ENCODE results near the gene GDI1. TPM values are rescaled to one million over a fixed set of nuclear protein-coding genes. Genes with fewer than 3 reads are reported as not detected.
A peak's percentile ranks its signal among the peaks of the same experiment; 100 is the strongest.

Gene GDI1
- total RNA-seq, 3 donors from 2014 or later = 94.0 to 105 (median 97.3) TPM

GRCh38 chrX:154437971-154438893 lies 1.3 kb downstream of the GDI1 start:
- intact Hi-C loops (cut with DNase I; ENCODE audit: low total_unique reads) = no loop called here
- DNase-seq (ENCODE audit: low spot score in 2 of 2) = no peak
- H3K27ac ChIP-seq = peak overlapping the region in 1 of 2 donors; percentile 96
- H3K27me3 ChIP-seq = peaks cover 0 to 51% of the 10 kb centered on the region in 2 donors
- peak overlapping the region; percentile 63 to 89 (median 70) for H3K4me3 ChIP-seq
- TF ChIP-seq POLR2A (IDR thresholded peaks at IDR 0.05) (no peak), POLR2AphosphoS5 (IDR thresholded peaks at IDR 0.05) (no peak), CTCF (IDR thresholded peaks at IDR 0.05) (no peak)
- no peaks in the 10 kb centered on the region for H3K9me3 ChIP-seq
- H3K4me1 ChIP-seq = no peaks in the 10 kb centered on the region
- no peaks in the 10 kb centered on the region for H3K36me3 ChIP-seq

GRCh38 chrX:154439841-154440240 lies 2.9 kb downstream of the GDI1 start:
- intact Hi-C loops (cut with DNase I; ENCODE audit: low total_unique reads) = no loop called here
- Histone ChIP-seq H3K4me3 (no peak overlapping the region), H3K27ac (no peak overlapping the region), H3K4me1 (no peaks in the 10 kb centered on the region), H3K27me3 (peaks cover 0 to 40% of the 10 kb centered on the region in 2 donors), H3K36me3 (no peaks in the 10 kb centered on the region), H3K9me3 (no peaks in the 10 kb centered on the region)
- TF ChIP-seq POLR2A (IDR thresholded peaks at IDR 0.05) = no peak
- TF ChIP-seq CTCF (IDR thresholded peaks at IDR 0.05) = no peak
- no peak for TF ChIP-seq POLR2AphosphoS5 (IDR thresholded peaks at IDR 0.05)
- DNase-seq (ENCODE audit: low spot score in 2 of 2) = no peak

- no peak for DNase-seq (ENCODE audit: low spot score in 2 of 2)
- no peaks in the 10 kb centered on the region for H3K36me3 ChIP-seq
- peaks cover 0 to 45% of the 10 kb centered on the region in 2 donors for H3K27me3 ChIP-seq
- no peak overlapping the region for H3K27ac ChIP-seq
- no peak overlapping the region for H3K4me3 ChIP-seq
- intact Hi-C loops (cut with DNase I; ENCODE audit: low total_unique reads) = no loop called here
- no peaks in the 10 kb centered on the region for H3K9me3 ChIP-seq
- H3K4me1 ChIP-seq = no peaks in the 10 kb centered on the region
- TF ChIP-seq POLR2A (IDR thresholded peaks at IDR 0.05) (no peak), CTCF (IDR thresholded peaks at IDR 0.05) (no peak), POLR2AphosphoS5 (IDR thresholded peaks at IDR 0.05) (no peak)
Measured at GRCh38 chrX:154440623-154441357, 3.8 kb downstream of the GDI1 start.

- Histone ChIP-seq H3K4me1 (no peaks in the 10 kb centered on the region), H3K4me3 (no peak overlapping the region), H3K27ac (peak overlapping the region in 1 of 2 donors; percentile 33), H3K9me3 (no peaks in the 10 kb centered on the region), H3K36me3 (no peaks in the 10 kb centered on the region), H3K27me3 (peaks cover 0 to 51% of the 10 kb centered on the region in 2 donors)
- TF ChIP-seq POLR2AphosphoS5 (IDR thresholded peaks at IDR 0.05) = no peak
- no peak for TF ChIP-seq CTCF (IDR thresholded peaks at IDR 0.05)
- no peak for TF ChIP-seq POLR2A (IDR thresholded peaks at IDR 0.05)
- DNase-seq (ENCODE audit: low spot score in 2 of 2) = no peak
- intact Hi-C loops (cut with DNase I; ENCODE audit: low total_unique reads) = no loop called here
Measured at GRCh38 chrX:154441564-154441963, 4.6 kb downstream of the GDI1 start.

Measured in breast epithelium (tissue), 4 donors.